HCT116 (cell line): ENCODE data around the gene PGC. TPM values are rescaled to one million over a fixed set of nuclear protein-coding genes. Genes with fewer than 3 reads are reported as not detected.
A peak's percentile ranks its signal among the peaks of the same experiment; 100 is the strongest.

Experiments used
- ATAC-seq: fragments of 200-7000 bp; cut with Tn5 transposase; 2 replicates; pipeline ENCODE4 v1.9.1; 2020; ENCODE audit warnings: mild to moderate bottlenecking, moderate library complexity
- BruUV-seq: library from RNA; stranded (reverse); fragments of 400-500 nt; replicated peaks from 2 replicates; lab custom pipeline; 2021; lab: Mats Ljungman, UMichigan
- CTCF ChIA-PET: fragments of 300-600 bp; sonication (Branson Sonifier 250); formaldehyde crosslinking; loops from one replicate; lab custom pipeline; 2021; ENCODE audit warnings: antibody characterized with exemption; lab: Charles Lee
- POLR2A ChIA-PET: fragments of 300-600, 350-600 bp; sonication (Branson Sonifier 250); formaldehyde crosslinking; loops from one replicate; lab custom pipeline; 2021; ENCODE audit warnings: antibody characterized with exemption; lab: Charles Lee
- RAD21 ChIA-PET, 2 experiments: fragments of 300-600 bp; sonication (Branson Sonifier 250); formaldehyde crosslinking; loops; one replicate each; lab custom pipeline; 2023; ENCODE audit warnings: low total read pairs in 2 of 2; ENCODE audit not compliant: uncharacterized antibody in 2 of 2, unreplicated experiment in 2 of 2, low non-redundant PET in 1 of 2; lab: Charles Lee
- DNase-seq: peaks from one replicate; pipeline ENCODE4 v3.0.0-alpha.2; 2010; ENCODE audit warnings: low read depth, low spot score
- H2AFZ ChIP-seq: fragments of 200-600 bp; shearing (Covaris generic), sonication (generic); 2 replicates; pipeline ENCODE4 v1.6.1; 2017; ENCODE audit warnings: low read depth, mixed run types, mixed read lengths, antibody characterized with exemption, low read length; ENCODE audit not compliant: poor library complexity, severe bottlenecking
- H3K27ac ChIP-seq: 2 replicates; pipeline ENCODE4 v1.5.1; 2012; ENCODE audit warnings: low read depth, low read length
- H3K27me3 ChIP-seq: fragments of 200-600 bp; sonication (generic); 2 replicates; pipeline ENCODE4 v1.6.1; 2016; ENCODE audit warnings: mixed run types, low read length, mixed read lengths; ENCODE audit not compliant: insufficient read depth
- H3K36me3 ChIP-seq, 2 experiments: fragments of 200-500 bp in 1 of 2; fragments of 200-600 bp in 1 of 2; sonication (Bioruptor generic) in 1 of 2; sonication (generic) in 1 of 2; 2 replicates each; pipeline versions ENCODE4 v1.5.1 to v1.6.1; 2014 to 2016; ENCODE audit warnings: low read length in 2 of 2, inconsistent platforms in 1 of 2, mixed read lengths in 1 of 2, mixed run types in 1 of 2; ENCODE audit not compliant: insufficient read depth in 2 of 2, control insufficient read depth in 1 of 2
- H3K4me1 ChIP-seq, 2 experiments: fragments of 200-600 bp in 1 of 2; sonication (generic) in 1 of 2; 2 replicates each; pipeline versions ENCODE4 v1.5.1 to v1.6.1; 2012 to 2017; ENCODE audit warnings: low read length in 2 of 2, inconsistent platforms in 1 of 2, mild to moderate bottlenecking in 1 of 2, mixed read lengths in 1 of 2, mixed run types in 1 of 2, moderate library complexity in 1 of 2; ENCODE audit not compliant: insufficient read depth in 2 of 2, control insufficient read depth in 1 of 2
- H3K4me2 ChIP-seq: fragments of 200-600 bp; sonication (generic); 2 replicates; pipeline ENCODE4 v1.6.1; 2017; ENCODE audit warnings: mixed run types, low read length, mixed read lengths
- H3K4me3 ChIP-seq, 2 experiments: fragments of 200-600 bp in 1 of 2; sonication (generic) in 1 of 2; replicated peaks in 1 of 2; 2 replicates each; pipeline ENCODE4 v1.5.1; 2011 to 2016; ENCODE audit warnings: low read length in 2 of 2, control low read depth in 1 of 2, low read depth in 1 of 2, mild to moderate bottlenecking in 1 of 2, mixed read lengths in 1 of 2, mixed run types in 1 of 2
- H3K79me2 ChIP-seq: fragments of 200-600 bp; sonication (generic); 2 replicates; pipeline ENCODE4 v1.6.1; 2017; ENCODE audit warnings: mild to moderate bottlenecking, mixed run types, low read length, moderate library complexity, mixed read lengths; ENCODE audit not compliant: insufficient read depth
- H3K9ac ChIP-seq: fragments of 200-600 bp; sonication (generic); 2 replicates; pipeline ENCODE4 v1.6.1; 2016; ENCODE audit warnings: low read length, mixed read lengths
- H3K9me2 ChIP-seq: fragments of 200-600 bp; sonication (generic), shearing (Covaris generic); 2 replicates; pipeline ENCODE4 v1.6.1; 2017; ENCODE audit warnings: mixed run types, mild to moderate bottlenecking, moderate library complexity; ENCODE audit not compliant: insufficient read depth
- H3K9me3 ChIP-seq, 2 experiments: fragments of 200-500 bp in 1 of 2; fragments of 200-600 bp in 1 of 2; sonication (Bioruptor generic) in 1 of 2; sonication (generic) in 1 of 2; 2 replicates each; pipeline ENCODE4 v1.6.1; 2014 to 2017; ENCODE audit warnings: low read length in 2 of 2, mixed read lengths in 2 of 2, inconsistent platforms in 1 of 2, low read depth in 1 of 2, mild to moderate bottlenecking in 1 of 2, mixed run types in 1 of 2, moderate library complexity in 1 of 2; ENCODE audit not compliant: control insufficient read depth in 1 of 2, insufficient read depth in 1 of 2
- H4K20me1 ChIP-seq: fragments of 200-600 bp; sonication (generic), shearing (Covaris generic); 2 replicates; pipeline ENCODE4 v1.6.1; 2017; ENCODE audit warnings: mixed run types, mild to moderate bottlenecking, moderate library complexity; ENCODE audit not compliant: insufficient read depth
- ATF3 ChIP-seq: IDR thresholded peaks from 2 replicates; pipeline ENCODE4 v1.6.1; 2012
- CTCF ChIP-seq, 3 experiments: fragments of 200-600 bp in 1 of 3; sonication (generic) in 1 of 3; IDR thresholded peaks in 2 of 3; conservative IDR thresholded peaks in 1 of 3; 2 replicates each; pipeline ENCODE4 v1.5.1; 2012 to 2017; ENCODE audit warnings: low read depth in 2 of 3, low read length in 2 of 3, antibody characterized with exemption in 1 of 3, borderline replicate concordance in 1 of 3, control low read depth in 1 of 3, mild to moderate bottlenecking in 1 of 3, mixed read lengths in 1 of 3, mixed run types in 1 of 3, moderate library complexity in 1 of 3; ENCODE audit not compliant: insufficient read depth in 1 of 3
- EGR1 ChIP-seq: IDR thresholded peaks from 2 replicates; pipeline ENCODE4 v1.6.1; 2012; ENCODE audit warnings: low read depth
- ELF1 ChIP-seq: IDR thresholded peaks from 2 replicates; pipeline ENCODE4 v1.6.1; 2012; ENCODE audit warnings: low read depth, borderline replicate concordance
- FOSL1 ChIP-seq: IDR thresholded peaks from 2 replicates; pipeline ENCODE4 v1.6.1; 2012; ENCODE audit warnings: low read depth
- JUND ChIP-seq: IDR thresholded peaks from 2 replicates; pipeline ENCODE4 v1.6.1; 2012
- MAX ChIP-seq: IDR thresholded peaks from 2 replicates; pipeline ENCODE4 v1.6.1; 2012
- POLR2AphosphoS5 ChIP-seq: IDR thresholded peaks from 2 replicates; pipeline ENCODE4 v1.6.1; 2011; ENCODE audit warnings: mild to moderate bottlenecking, low read depth, low read length, moderate library complexity
- REST ChIP-seq: IDR thresholded peaks from 2 replicates; pipeline ENCODE4 v1.6.1; 2012; ENCODE audit warnings: low read depth
- SP1 ChIP-seq: IDR thresholded peaks from 2 replicates; pipeline ENCODE4 v1.6.1; 2012; ENCODE audit warnings: low read depth
- SRF ChIP-seq: IDR thresholded peaks from 2 replicates; pipeline ENCODE4 v1.6.1; 2012; ENCODE audit warnings: low read depth
- TCF7L2 ChIP-seq: IDR thresholded peaks from 2 replicates; pipeline ENCODE4 v1.7.0; 2011; ENCODE audit warnings: borderline replicate concordance, inconsistent platforms; ENCODE audit not compliant: insufficient read depth, insufficient read length; ENCODE audit errors: extremely low read depth
- intact Hi-C: fragments of 100-400 bp; cut with micrococcal nuclease; formaldehyde crosslinking; loops from 2 replicates; pipeline ENCODE4 v1.10.0; 2022
- total RNA-seq: library from RNA; stranded (reverse); gene quantifications from one replicate; pipeline ENCODE4 v1.2.1, GENCODE V29; 2021; ENCODE audit not compliant: unreplicated experiment

The PGC gene
- total RNA-seq, 1 experiment from 2014 or later = 1.2 TPM

GRCh38 chr6:41757931-41758640, 10.9 kb upstream of the PGC start:
- no peak for TF ChIP-seq ELF1
- TF ChIP-seq MAX = no peak
- TF ChIP-seq POLR2AphosphoS5 = no peak
- TF ChIP-seq EGR1 = peak; percentile 42; the same call in 1 of the 2 replicates
- BruUV-seq = no TSS peak
- no peaks in the 10 kb centered on the region for H3K27me3 ChIP-seq
- peaks cover 0 to 3% of the 10 kb centered on the region in 2 experiments; a peak in 1 of 4 replicates for H3K4me1 ChIP-seq
- POLR2A ChIA-PET = no interaction called here
- H2AFZ ChIP-seq = no peak overlapping the region
- no peak overlapping the region for H3K4me3 ChIP-seq
- ATAC-seq = no peak; the same call in 1 of the 2 replicates
- H3K27ac ChIP-seq = no peak overlapping the region
- CTCF ChIA-PET = no interaction called here
- intact Hi-C loops = no loop called here
- H3K36me3 ChIP-seq = no peaks in the 10 kb centered on the region
- RAD21 ChIA-PET = no interaction called here
- no peaks in the 10 kb centered on the region for H3K79me2 ChIP-seq
- H3K9me2 ChIP-seq = no peaks in the 10 kb centered on the region
- H3K9me3 ChIP-seq = no peaks in the 10 kb centered on the region
- no peak for DNase-seq
- no peaks in the 10 kb centered on the region for H4K20me1 ChIP-seq
- no peak overlapping the region for H3K9ac ChIP-seq
- no peak overlapping the region for H3K4me2 ChIP-seq

- CTCF ChIA-PET = no interaction called here
- BruUV-seq = no TSS peak
- intact Hi-C loops = no loop called here
Measured at GRCh38 chr6:41757271-41757670, 10.1 kb upstream of the PGC start.

More at GRCh38 chr6:41757271-41757670, 10.1 kb upstream of the PGC start:
- H3K27ac ChIP-seq = no peak overlapping the region
- H3K4me3 ChIP-seq = no peak overlapping the region
- H3K9ac ChIP-seq = no peak overlapping the region
- no peak overlapping the region for H3K4me2 ChIP-seq
- H3K79me2 ChIP-seq = no peaks in the 10 kb centered on the region
- TF ChIP-seq POLR2AphosphoS5 = no peak
- no peak for TF ChIP-seq ATF3
- no peak for TF ChIP-seq CTCF (IDR thresholded peaks at IDR 0.05 in 2 of 3, conservative IDR thresholded peaks at IDR 0.05 in 1 of 3; ENCODE audit: borderline replicate concordance in 1 of 3, insufficient read depth in 1 of 3, low read depth in 2 of 3, low read length in 2 of 3)
- no peak for TF ChIP-seq TCF7L2
- TF ChIP-seq REST = no peak
- no peak for TF ChIP-seq SRF
- TF ChIP-seq SP1 = no peak
- TF ChIP-seq JUND = no peak
- TF ChIP-seq EGR1 = no peak
- TF ChIP-seq FOSL1 = no peak
- H3K36me3 ChIP-seq = no peaks in the 10 kb centered on the region
- ATAC-seq = no peak
- H2AFZ ChIP-seq = no peak overlapping the region
- ChIA-PET POLR2A (no interaction called here), RAD21 (no interaction called here)
- H3K9me2 ChIP-seq = no peaks in the 10 kb centered on the region
- no peaks in the 10 kb centered on the region for H3K9me3 ChIP-seq
- H4K20me1 ChIP-seq = no peaks in the 10 kb centered on the region
- H3K4me1 ChIP-seq = peaks cover 0 to 3% of the 10 kb centered on the region in 2 experiments; a peak in 1 of 4 replicates
- DNase-seq = no peak
- H3K27me3 ChIP-seq = no peaks in the 10 kb centered on the region
